IMR-90 (cell line): Measurements from ENCODE around the gene CXCL17. TPM values are rescaled to one million over a fixed set of nuclear protein-coding genes. Genes with fewer than 3 reads are reported as not detected.

Experiments used
- ATAC-seq: fragments of 200-7000 bp; cut with Tn5 transposase; 2 replicates; pipeline ENCODE4 v1.9.1; 2020; ENCODE audit warnings: low read depth, mild to moderate bottlenecking, moderate library complexity
- BruUV-seq: library from RNA; stranded (reverse); fragments of 400-500 nt; replicated peaks from 2 replicates; lab custom pipeline; 2021; lab: Mats Ljungman, UMichigan
- CTCF ChIA-PET: fragments of 300-600 bp; formaldehyde crosslinking; extraction: SDS; loops from one replicate; lab custom pipeline; 2021; ENCODE audit warnings: antibody characterized with exemption; lab: Yijun Ruan, JAX
- POLR2A ChIA-PET: fragments of 300-600 bp; sonication (Branson Sonifier 250); formaldehyde crosslinking; loops from one replicate; lab custom pipeline; 2022; ENCODE audit warnings: antibody characterized with exemption; ENCODE audit not compliant: unreplicated experiment; lab: Charles Lee
- DNase-seq: peaks from one replicate; pipeline ENCODE4 v3.0.0; 2013
- H2AFZ ChIP-seq: replicated peaks from 2 replicates; pipeline ENCODE3; 2013; ENCODE audit warnings: low read length, mild to moderate bottlenecking; ENCODE audit not compliant: poor library complexity
- H2AK5ac ChIP-seq: 2 replicates; pipeline ENCODE4 v1.6.1; 2013; ENCODE audit warnings: low read depth, low read length, inconsistent platforms
- H2AK9ac ChIP-seq: replicated peaks from 2 replicates; pipeline ENCODE3; 2013; ENCODE audit warnings: mild to moderate bottlenecking, low read depth, low read length, moderate library complexity; ENCODE audit not compliant: poor library complexity
- H2BK120ac ChIP-seq: 2 replicates; pipeline ENCODE4 v1.6.1; 2013; ENCODE audit warnings: low read depth, low read length, inconsistent platforms
- H2BK15ac ChIP-seq: 3 replicates; pipeline ENCODE4 v1.6.1; 2013; ENCODE audit warnings: low read depth, low read length, inconsistent platforms
- H2BK20ac ChIP-seq: 2 replicates; pipeline ENCODE4 v1.6.1; 2013; ENCODE audit warnings: low read depth, mild to moderate bottlenecking, inconsistent platforms, low read length, moderate library complexity
- H2BK5ac ChIP-seq: 2 replicates; pipeline ENCODE4 v1.6.1; 2013; ENCODE audit warnings: mild to moderate bottlenecking, low read depth, low read length, inconsistent platforms; ENCODE audit not compliant: poor library complexity, severe bottlenecking
- H3K14ac ChIP-seq: replicated peaks from 2 replicates; pipeline ENCODE4 v1.6.1; 2013; ENCODE audit warnings: low read depth, low read length, inconsistent platforms
- H3K18ac ChIP-seq: 2 replicates; pipeline ENCODE4 v1.6.1; 2013; ENCODE audit warnings: low read depth, low read length, control low read depth
- H3K23ac ChIP-seq: 2 replicates; pipeline ENCODE4 v1.6.1; 2013; ENCODE audit warnings: low read depth, low read length, inconsistent platforms
- H3K27ac ChIP-seq: 2 replicates; pipeline ENCODE4 v1.5.1; 2013; ENCODE audit warnings: mild to moderate bottlenecking, control low read depth, low read length; ENCODE audit not compliant: insufficient read depth
- H3K27me3 ChIP-seq: 2 replicates; pipeline ENCODE4 v1.6.1; 2013; ENCODE audit warnings: low read length; ENCODE audit not compliant: control insufficient read depth, insufficient read depth
- H3K36me3 ChIP-seq: 2 replicates; pipeline ENCODE4 v1.6.1; 2013; ENCODE audit warnings: low read length, mixed read lengths; ENCODE audit not compliant: control insufficient read depth, insufficient read depth
- H3K4ac ChIP-seq: 2 replicates; pipeline ENCODE4 v1.6.1; 2013; ENCODE audit warnings: low read depth, low read length, inconsistent platforms
- H3K4me1 ChIP-seq: 2 replicates; pipeline ENCODE4 v1.6.1; 2013; ENCODE audit warnings: low read length, mixed read lengths; ENCODE audit not compliant: control insufficient read depth, insufficient read depth
- H3K4me2 ChIP-seq: 2 replicates; pipeline ENCODE4 v1.6.1; 2013; ENCODE audit warnings: low read depth, mild to moderate bottlenecking, control low read depth, low read length, moderate library complexity
- H3K4me3 ChIP-seq: 2 replicates; pipeline ENCODE4 v1.5.1; 2013; ENCODE audit warnings: low read depth, mild to moderate bottlenecking, control low read depth, low read length, moderate library complexity; ENCODE audit not compliant: insufficient read depth
- H3K56ac ChIP-seq: 2 replicates; pipeline ENCODE4 v1.6.1; 2013; ENCODE audit warnings: low read length, inconsistent platforms; ENCODE audit not compliant: insufficient read depth; ENCODE audit errors: extremely low read depth
- H3K79me1 ChIP-seq, 2 experiments: 2 replicates each; pipeline ENCODE4 v1.6.1; 2013; ENCODE audit warnings: low read length in 2 of 2, inconsistent platforms in 1 of 2, low read depth in 1 of 2
- H3K9ac ChIP-seq: 2 replicates; pipeline ENCODE4 v1.6.1; 2013; ENCODE audit warnings: low read depth, low read length, control low read depth
- H3K9me1 ChIP-seq: 2 replicates; pipeline ENCODE4 v1.6.1; 2013; ENCODE audit warnings: low read length, inconsistent platforms; ENCODE audit not compliant: insufficient read depth
- H3K9me3 ChIP-seq: 2 replicates; pipeline ENCODE4 v1.6.1; 2013; ENCODE audit warnings: low read length; ENCODE audit not compliant: control insufficient read depth, insufficient read depth
- H4K20me1 ChIP-seq: 2 replicates; pipeline ENCODE4 v1.6.1; 2013; ENCODE audit warnings: low read length, inconsistent platforms; ENCODE audit not compliant: insufficient read depth
- H4K5ac ChIP-seq: 2 replicates; pipeline ENCODE4 v1.6.1; 2013; ENCODE audit warnings: mild to moderate bottlenecking, low read depth, low read length, control low read depth
- H4K8ac ChIP-seq, 2 experiments: 2 replicates each; pipeline ENCODE4 v1.6.1; 2013; ENCODE audit warnings: low read depth in 2 of 2, low read length in 2 of 2, control low read depth in 1 of 2, inconsistent platforms in 1 of 2
- H4K91ac ChIP-seq: 2 replicates; pipeline ENCODE4 v1.6.1; 2013; ENCODE audit warnings: low read depth, low read length, inconsistent platforms; ENCODE audit not compliant: insufficient read depth
- BHLHE40 ChIP-seq: fragments of 150-350 bp; IDR thresholded peaks from 2 replicates; pipeline ENCODE4 v1.6.1; 2016; ENCODE audit warnings: mild to moderate bottlenecking, low read depth, low read length
- CTCF ChIP-seq: conservative IDR thresholded peaks from 2 replicates; pipeline ENCODE4 v1.5.1; 2012; ENCODE audit warnings: mild to moderate bottlenecking, low read depth, low read length, improper control_type of control experiment
- MAFK ChIP-seq: IDR thresholded peaks from 2 replicates; pipeline ENCODE4 v1.6.1; 2012; ENCODE audit warnings: low read depth, low read length, improper control_type of control experiment
- MAZ ChIP-seq: IDR thresholded peaks from 2 replicates; pipeline ENCODE4 v1.6.1; 2012; ENCODE audit warnings: low read depth, mild to moderate bottlenecking, low read length, improper control_type of control experiment, moderate library complexity, borderline replicate concordance
- MXI1 ChIP-seq: IDR thresholded peaks from 2 replicates; pipeline ENCODE4 v1.6.1; 2012; ENCODE audit warnings: low read depth, mild to moderate bottlenecking, low read length, moderate library complexity, borderline replicate concordance
- POLR2A ChIP-seq: IDR thresholded peaks from 2 replicates; pipeline ENCODE4 v1.6.1; 2012; ENCODE audit warnings: mild to moderate bottlenecking, low read depth, low read length
- RFX5 ChIP-seq: IDR thresholded peaks from 2 replicates; pipeline ENCODE4 v1.8.0; 2012; ENCODE audit warnings: low read depth, mild to moderate bottlenecking, low read length, moderate library complexity
- SMC3 ChIP-seq: fragments of 150-350 bp; IDR thresholded peaks from 2 replicates; pipeline ENCODE4 v1.6.1; 2016; ENCODE audit warnings: low read depth, mild to moderate bottlenecking, antibody characterized with exemption, low read length, moderate library complexity
- WGBS, 2 experiments: methylation state at CpG; one replicate each; pipeline versions ENCODE4 v1.1.5 to v1.1.7; 2013; ENCODE audit warnings: missing lambda C conversion rate in 2 of 2; ENCODE audit not compliant: insufficient read length in 1 of 2; ENCODE audit errors: extremely low coverage in 2 of 2; 5-methylcytosine and 5-hydroxymethylcytosine counted together
- dilution Hi-C: fragments of 300-500 bp; cut with HindIII; formaldehyde crosslinking; loops from one replicate; pipeline ENCODE4 v1.14.3; 2018; ENCODE audit warnings: low sequenced_read_pairs; ENCODE audit not compliant: unreplicated experiment
- in situ Hi-C: fragments of 300-500 bp; cut with MboI; formaldehyde crosslinking; loops from 3 replicates; pipeline ENCODE4 v1.14.3; 2019; ENCODE audit warnings: low sequenced_read_pairs, inconsistent platforms, mixed read lengths
- intact Hi-C: fragments of 100-400 bp; cut with micrococcal nuclease; formaldehyde crosslinking; loops from 2 replicates; pipeline ENCODE4 v1.10.0; 2022
- polyA plus RNA-seq, 3 experiments: library from polyadenylated mRNA; depleted of rRNA; stranded (reverse); fragments of >200 nt; gene quantifications; 2 replicates each; pipeline ENCODE4 v1.2.3, GENCODE V29; 2012; ENCODE audit warnings: low replicate concordance in 1 of 3
- total RNA-seq: library from RNA; depleted of rRNA; stranded (reverse); fragments of >200 nt; gene quantifications from 2 replicates; pipeline ENCODE4 v1.2.3, GENCODE V29; 2012
- TF ChIP-seq, protein P1 (sequence below): fragments of 150-350 bp; IDR thresholded peaks from 2 replicates; pipeline ENCODE4 v1.6.1; 2016; ENCODE audit warnings: low read depth, mild to moderate bottlenecking, low read length, moderate library complexity, borderline replicate concordance
- TF ChIP-seq, protein P2 (sequence below): fragments of 150-350 bp; IDR thresholded peaks from 2 replicates; pipeline ENCODE4 v1.6.1; 2017; ENCODE audit warnings: mild to moderate bottlenecking, antibody characterized with exemption, low read length, low read depth

CXCL17 gene
- total and polyA plus RNA-seq, 2 of the 4 experiments (the other 2 are of a cell fraction): not detected

GRCh38 chr19:42487032-42487797, 44.5 kb upstream of the CXCL17 start:
- TF ChIP-seq MAFK (no peak), BHLHE40 (no peak), POLR2A (no peak), MXI1 (no peak), CTCF (no peak), RFX5 (no peak), MAZ (no peak), SMC3 (no peak)
- TF ChIP-seq, protein P1, sequence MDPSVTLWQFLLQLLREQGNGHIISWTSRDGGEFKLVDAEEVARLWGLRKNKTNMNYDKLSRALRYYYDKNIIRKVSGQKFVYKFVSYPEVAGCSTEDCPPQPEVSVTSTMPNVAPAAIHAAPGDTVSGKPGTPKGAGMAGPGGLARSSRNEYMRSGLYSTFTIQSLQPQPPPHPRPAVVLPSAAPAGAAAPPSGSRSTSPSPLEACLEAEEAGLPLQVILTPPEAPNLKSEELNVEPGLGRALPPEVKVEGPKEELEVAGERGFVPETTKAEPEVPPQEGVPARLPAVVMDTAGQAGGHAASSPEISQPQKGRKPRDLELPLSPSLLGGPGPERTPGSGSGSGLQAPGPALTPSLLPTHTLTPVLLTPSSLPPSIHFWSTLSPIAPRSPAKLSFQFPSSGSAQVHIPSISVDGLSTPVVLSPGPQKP: no peak
- TF ChIP-seq, protein P2, sequence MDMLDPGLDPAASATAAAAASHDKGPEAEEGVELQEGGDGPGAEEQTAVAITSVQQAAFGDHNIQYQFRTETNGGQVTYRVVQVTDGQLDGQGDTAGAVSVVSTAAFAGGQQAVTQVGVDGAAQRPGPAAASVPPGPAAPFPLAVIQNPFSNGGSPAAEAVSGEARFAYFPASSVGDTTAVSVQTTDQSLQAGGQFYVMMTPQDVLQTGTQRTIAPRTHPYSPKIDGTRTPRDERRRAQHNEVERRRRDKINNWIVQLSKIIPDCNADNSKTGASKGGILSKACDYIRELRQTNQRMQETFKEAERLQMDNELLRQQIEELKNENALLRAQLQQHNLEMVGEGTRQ: no peak
- in situ Hi-C loops: no loop called here
- Histone ChIP-seq H3K4me2 (no peak overlapping the region), H3K14ac (no peak overlapping the region), H4K8ac (no peak overlapping the region), H3K4ac (no peak overlapping the region), H2BK20ac (no peak overlapping the region), H3K27ac (no peak overlapping the region), H2BK5ac (no peak overlapping the region), H4K91ac (no peak overlapping the region), H2AK5ac (no peak overlapping the region), H3K4me1 (no peaks in the 10 kb centered on the region), H3K18ac (no peak overlapping the region), H4K20me1 (no peaks in the 10 kb centered on the region), H3K9me3 (no peaks in the 10 kb centered on the region), H3K9me1 (no peaks in the 10 kb centered on the region), H3K4me3 (no peak overlapping the region), H2AK9ac (no peak overlapping the region), H3K23ac (no peak overlapping the region), H2BK120ac (no peak overlapping the region), H3K56ac (no peak overlapping the region), H4K5ac (no peak overlapping the region), H3K79me1 (no peaks in the 10 kb centered on the region), H3K36me3 (no peaks in the 10 kb centered on the region), H3K9ac (no peak overlapping the region), H2BK15ac (no peak overlapping the region), H2AFZ (no peak overlapping the region), H3K27me3 (peaks cover 3% of the 10 kb centered on the region; the same call in 1 of the 2 replicates)
- ATAC-seq (no peak), DNase-seq (no peak)
- intact Hi-C loops: no loop called here
- ChIA-PET POLR2A (no interaction called here), CTCF (no interaction called here)
- no TSS peak for BruUV-seq
- 80% methylated on average over 1 of the region's 3 CpGs; no CpG with 5 or more reads in 1 of the 2 experiments for WGBS, 2 experiments
- dilution Hi-C loops: no loop called here
